Jurkat, Clone E6-1 (cell line): ENCODE measurements around the gene CTRL.

Experiments used
- DNase-seq: peaks from one replicate; pipeline ENCODE4 v3.0.0-alpha.2; 2011; ENCODE audit warnings: low read depth, low spot score
- H3K4me3 ChIP-seq: 2 replicates; pipeline ENCODE4 v1.5.1; 2011; ENCODE audit warnings: mild to moderate bottlenecking, low read length, control low read depth, moderate library complexity

CTRL gene

DNA sequence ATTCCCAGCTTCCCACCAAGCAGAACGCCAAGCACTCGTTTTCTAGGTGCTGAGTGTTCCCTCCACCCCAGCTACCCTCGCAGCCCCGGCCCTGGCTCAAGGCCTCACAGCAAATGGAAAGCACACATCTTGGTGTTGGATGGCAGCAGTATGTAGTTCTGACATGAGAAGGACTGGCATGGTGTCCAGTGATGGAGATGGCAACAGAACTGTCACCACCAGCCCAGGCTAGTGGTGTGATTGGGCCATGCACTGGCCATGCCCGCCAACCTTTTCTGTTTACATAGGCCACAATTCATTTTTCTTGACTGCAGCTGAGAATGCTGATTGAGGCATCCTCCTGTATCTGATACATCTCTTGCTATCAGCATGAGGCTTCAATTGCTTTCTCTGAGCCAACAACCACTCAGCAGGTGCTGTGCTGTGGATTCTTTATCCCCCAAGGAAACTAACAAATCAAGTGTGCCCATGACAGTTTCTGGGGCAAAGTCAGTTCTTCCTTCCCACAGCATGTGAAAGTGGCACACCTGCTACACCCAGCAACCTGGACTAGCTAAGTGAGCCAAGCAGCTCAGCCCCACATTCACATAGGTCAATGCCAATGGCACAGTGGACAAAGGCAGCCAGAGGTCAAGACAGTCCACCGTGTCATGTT, 32.9 kb upstream of the CTRL start:
- no peak overlapping the region for H3K4me3 ChIP-seq
- DNase-seq: peak; percentile 30

DNA sequence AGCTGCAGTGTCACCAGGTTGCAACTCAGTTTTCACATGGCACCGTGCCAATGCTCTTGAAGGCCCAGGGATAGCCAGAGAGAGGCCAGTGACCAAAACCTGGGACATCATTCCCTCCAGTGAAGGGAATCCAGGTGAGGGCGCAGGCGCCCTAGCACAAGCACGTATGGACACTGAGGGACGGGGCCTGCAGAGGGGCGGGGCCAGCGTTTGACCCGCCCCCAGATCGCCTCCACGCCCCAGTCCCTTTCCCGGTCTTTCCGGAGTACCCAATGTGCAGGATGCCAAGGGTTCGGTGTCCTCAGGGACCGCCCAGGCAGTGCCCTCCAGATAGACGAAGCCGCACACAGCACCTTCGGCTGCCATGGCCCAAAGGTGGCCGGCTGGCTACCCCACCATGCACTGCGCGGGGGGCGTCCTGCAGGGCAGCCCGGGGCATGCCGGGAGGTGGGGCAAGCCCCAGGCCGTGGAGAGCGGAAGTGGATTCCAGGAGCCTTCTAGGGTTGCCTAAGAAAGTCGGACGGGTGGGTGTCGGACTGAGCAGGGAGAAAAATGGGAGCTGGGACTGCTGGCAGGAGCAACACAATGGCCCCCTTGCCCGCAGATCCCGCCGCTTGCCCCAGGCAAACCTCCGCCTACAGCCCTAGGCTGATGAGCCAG, 32.1 kb upstream of the CTRL start:
- no peak for DNase-seq
- no peak overlapping the region for H3K4me3 ChIP-seq

DNA sequence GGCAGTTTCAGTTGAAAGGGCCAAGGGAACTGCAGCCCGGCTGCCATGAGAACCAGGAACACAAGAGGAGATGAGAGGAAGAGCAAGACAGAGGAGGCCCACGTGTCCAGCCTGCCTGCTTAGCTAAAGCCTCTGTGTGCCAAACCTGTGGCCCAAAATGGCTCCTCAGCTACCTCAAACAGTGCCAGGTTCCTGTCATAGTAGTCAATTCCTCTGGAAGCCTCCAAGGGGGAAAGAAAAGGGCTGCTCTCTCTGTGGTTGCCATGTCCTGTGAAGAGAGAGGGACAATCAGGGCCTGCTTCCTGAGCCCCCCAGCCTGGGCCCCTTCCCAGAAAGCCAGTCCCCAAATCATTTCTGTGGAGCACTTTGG, 31.6 kb upstream of the CTRL start:
- H3K4me3 ChIP-seq: no peak overlapping the region
- DNase-seq: no peak

DNA sequence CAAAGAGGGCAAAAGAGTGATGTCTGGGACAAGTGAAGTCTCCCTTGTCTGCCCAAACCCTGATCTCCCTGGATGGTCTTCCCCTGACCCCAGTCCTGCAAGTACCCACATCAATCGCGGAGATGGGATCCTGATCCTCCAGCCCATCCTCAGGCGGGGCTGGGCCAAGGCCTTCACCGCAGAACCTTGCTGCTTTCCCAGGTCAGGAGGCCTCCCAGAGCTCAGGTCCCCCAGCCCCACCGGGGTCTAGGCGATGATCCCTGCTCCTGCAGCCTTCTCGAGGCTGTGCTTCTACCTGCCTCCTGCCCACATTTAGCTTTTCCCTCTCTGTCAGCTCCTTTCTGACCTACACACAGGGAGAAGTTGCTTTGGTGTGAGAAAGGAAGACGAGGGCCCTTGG, 30.5 kb upstream of the CTRL start:
- no peak for DNase-seq
- no peak overlapping the region for H3K4me3 ChIP-seq

DNA sequence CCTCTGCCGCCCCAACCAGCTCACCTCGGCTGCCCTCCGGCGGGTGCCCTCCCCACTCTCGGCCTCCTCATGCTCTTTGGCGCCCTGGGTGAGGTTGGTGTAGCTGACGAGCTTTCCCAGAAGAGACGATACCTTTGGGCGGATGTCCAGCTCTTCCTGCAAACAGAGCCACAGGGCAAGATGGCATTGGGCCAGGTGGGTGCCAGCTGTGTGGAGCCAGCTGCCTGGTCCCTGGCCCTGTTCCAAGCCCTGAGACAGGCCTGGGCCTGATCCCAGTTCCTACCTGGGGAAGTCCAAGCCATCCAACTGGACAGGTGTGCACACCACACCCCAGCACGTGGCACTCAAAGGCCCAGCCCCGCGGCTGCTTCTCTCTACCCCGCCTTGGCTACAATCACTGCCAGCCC, 29.9 kb upstream of the CTRL start:
- DNase-seq: no peak
- H3K4me3 ChIP-seq: no peak overlapping the region

DNA sequence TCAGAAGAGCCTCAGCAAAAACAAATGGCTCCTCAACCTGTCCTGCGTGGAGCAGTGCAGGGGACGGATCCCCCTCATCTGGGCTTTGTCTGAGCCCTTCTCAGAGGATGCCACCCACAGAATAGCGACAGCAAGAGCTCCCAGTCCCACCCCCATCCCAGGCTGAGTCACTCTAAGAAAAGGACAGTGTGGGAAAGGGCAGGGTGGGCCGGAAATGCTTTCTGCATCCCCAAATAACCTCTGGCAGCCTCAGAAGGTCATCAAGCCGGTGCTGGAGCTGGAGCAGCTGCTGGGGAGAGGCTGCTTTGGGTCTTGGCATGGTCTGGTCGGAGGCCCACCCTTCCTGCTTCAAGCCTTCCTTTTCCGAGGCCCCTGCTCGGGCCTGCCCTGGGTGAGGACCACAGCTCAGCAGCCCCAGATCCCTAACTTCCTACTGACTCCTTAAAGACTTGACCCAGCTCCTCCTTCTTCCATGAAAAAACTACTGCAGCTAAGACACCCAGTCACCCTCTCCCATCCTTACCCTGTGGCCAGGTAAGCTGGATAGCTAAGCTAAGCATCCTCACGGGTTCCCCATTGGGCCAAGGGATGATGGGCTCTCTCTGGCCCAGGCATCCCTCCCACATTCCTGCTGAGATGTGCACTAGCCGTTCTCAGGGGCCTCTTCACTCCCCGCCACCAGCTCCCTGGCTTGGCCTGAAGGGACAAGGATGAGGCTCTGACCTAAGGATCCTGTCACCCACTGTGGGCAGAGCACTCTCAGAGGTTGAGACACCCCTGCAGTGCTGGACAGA, 28.1 kb upstream of the CTRL start:
- no peak overlapping the region for H3K4me3 ChIP-seq
- DNase-seq: no peak

DNA sequence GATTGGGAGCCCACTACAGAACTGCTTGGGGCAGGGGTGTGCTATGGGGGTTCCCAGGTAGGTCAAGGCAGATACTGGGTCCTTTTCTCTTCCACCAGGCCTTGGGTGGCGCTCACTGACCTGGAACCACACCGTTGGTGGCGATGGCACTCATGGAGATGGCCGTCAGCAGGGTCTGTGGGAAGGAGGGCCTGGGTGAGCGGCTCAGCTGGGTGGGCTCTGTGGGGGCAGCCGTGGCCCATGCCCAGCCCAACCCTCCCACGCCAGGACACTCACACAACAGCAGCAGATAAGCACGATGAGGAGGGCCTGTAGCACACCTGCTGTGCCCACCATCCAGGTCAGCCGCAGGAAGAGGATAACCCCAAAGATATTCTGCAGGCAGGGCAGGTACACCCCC, 26.0 kb upstream of the CTRL start:
- H3K4me3 ChIP-seq: no peak overlapping the region
- DNase-seq: no peak

DNA sequence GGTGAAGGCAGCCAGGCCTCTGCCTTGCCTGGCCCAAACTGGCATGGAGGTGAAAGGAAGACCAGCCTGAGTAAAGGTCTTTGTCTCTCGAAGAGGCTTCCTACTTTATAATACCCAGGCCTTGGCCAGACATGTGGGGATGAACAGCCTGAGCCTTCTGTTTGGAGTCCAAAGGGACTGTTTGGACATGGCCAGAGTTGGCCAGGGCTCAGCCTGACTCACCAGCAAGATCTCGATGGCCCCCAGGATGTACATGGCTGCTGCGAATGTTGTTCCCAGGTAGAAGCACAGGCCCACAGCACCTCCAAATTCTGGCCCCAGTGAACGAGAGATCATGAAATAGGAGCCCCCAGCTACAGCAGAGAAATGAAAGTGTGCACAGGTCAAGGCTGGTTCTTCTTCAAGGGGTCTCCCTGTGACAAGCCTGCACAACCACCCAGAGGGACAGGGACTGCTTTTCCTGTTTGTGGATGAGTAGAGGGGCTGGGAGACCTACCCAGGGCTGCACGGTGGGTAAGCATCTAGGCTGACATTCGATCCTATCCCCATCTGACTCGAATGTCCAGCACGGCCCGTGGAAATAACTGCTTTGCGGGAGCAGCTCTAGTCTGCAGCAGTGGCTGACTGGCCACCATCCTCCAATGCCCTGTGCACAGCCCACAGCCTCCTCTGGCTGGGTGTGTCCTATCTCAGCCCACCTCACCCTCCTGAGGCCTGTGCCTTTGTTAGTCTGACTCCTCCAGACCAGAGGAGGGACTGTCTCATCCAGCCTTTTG, 22.9 kb upstream of the CTRL start:
- H3K4me3 ChIP-seq: no peak overlapping the region
- DNase-seq: no peak

DNA sequence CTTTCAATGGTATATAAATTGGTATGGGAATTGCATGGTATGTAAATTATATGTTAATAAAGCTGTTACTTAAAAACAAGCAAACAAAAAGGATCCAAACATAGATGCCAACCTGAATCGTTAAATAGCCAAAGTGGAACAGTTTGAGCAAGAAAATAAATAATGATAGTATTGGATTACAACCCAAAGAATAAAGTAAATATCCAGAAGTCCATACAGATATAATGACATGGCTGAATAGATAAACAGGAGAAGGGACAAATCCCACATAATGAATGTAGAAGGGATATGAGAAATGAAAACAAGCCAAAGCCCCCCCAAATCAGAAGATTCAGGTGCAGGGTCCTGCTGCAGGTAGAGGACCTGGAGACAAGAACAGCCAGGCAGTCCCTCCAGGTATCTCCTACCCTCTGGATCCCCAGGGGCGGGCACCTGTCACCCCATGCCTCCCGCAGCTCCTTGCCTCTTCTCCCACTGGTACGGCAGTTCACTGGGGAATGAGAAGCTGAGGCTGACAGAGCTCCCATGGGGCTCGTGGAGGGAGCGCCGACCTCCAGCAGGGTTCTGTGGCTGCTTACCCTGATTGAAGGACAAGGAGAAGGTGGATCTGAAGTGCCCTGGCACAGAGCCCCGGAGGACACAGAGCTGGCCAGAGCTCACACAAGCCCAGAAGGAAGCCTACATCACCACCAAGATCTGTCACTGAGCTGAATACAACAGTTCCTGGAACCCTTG, 22.1 kb upstream of the CTRL start:
- DNase-seq: no peak
- no peak overlapping the region for H3K4me3 ChIP-seq

DNA sequence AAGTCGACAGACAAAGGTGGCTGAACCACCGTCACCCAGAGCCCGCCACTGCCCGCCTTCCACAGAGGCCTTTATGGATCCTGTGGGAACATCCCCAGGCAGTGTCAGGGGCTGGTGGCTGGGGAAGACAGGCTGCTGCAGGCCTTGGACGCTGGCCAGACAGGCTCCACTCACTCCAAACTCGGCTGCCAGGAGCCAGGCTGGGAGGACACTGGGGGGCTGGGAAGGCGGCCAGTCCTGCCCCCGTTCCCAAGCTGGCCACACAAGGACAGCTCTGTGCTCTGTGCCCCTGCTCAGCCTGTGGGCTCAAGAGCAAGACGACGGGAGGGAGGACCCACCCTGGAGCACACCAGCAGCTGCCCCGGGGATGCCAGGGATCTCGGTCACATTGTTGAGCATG, 19.8 kb upstream of the CTRL start:
- DNase-seq: no peak
- H3K4me3 ChIP-seq: no peak overlapping the region

DNA sequence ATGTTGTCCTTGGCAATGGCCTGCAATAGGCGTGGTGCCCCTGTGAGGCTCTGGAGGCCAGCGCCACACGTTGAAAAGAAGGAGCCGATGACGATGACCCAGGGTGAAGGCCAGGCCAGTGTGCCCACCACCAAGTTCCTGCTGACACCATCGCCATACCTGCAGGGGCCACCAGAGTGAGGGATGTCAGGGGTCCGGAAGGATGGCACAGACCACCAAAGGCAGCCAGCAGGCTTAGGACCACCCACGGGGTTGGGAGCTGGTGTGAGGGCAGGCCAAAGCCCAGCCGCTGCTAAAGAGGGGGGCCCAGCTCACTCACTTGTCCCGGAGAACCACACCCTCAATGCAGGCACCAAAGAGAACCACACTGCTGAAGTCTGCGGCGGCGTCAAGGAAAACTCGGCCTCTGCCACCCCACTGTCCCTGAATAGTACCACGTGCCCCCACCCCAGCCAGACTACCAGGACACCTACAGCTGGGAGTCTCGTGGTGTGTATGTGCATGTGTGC, 18.7 kb upstream of the CTRL start:
- DNase-seq: no peak
- H3K4me3 ChIP-seq: no peak overlapping the region

DNA sequence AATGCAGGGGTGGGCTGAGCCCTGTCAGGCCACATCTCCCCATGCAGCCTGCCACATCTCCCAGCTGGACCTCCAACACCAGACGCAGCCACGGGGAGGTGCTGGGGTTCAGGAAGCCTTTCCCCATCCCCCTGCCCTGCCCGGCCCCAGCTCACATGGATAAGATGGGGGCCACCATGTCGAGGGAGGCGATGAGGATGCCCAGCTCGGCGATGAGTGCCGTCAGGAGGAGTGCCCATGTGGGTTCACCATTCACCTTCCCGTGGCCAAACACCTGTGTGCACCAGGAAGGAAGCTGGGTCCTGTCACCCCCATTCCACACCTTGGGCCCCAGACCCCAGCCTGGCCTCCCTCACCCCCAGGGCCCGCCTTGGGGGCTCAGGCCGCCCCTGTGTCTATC, 18.0 kb upstream of the CTRL start:
- DNase-seq: no peak
- H3K4me3 ChIP-seq: no peak overlapping the region

DNA sequence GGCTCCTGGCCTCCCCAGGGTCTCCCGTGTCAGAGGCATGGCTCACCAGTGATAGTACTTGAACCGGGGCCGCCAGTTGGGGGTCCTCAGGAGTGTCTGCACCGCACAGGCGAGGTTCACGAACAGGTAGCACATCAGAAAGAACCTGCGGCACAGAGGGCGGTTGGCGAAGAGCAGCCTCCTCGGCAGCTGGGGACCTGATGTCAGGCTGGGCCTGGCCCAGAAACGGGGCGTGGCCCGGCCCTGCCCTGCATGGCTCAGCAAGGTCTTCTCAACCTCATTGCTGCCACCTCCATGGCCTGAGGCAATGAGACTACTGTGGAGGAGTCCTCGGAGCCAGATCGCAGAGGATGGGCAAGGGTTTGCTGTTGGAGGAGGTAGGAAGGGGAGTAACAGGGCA, 16.4 kb upstream of the CTRL start:
- H3K4me3 ChIP-seq: no peak overlapping the region
- no peak for DNase-seq

DNA sequence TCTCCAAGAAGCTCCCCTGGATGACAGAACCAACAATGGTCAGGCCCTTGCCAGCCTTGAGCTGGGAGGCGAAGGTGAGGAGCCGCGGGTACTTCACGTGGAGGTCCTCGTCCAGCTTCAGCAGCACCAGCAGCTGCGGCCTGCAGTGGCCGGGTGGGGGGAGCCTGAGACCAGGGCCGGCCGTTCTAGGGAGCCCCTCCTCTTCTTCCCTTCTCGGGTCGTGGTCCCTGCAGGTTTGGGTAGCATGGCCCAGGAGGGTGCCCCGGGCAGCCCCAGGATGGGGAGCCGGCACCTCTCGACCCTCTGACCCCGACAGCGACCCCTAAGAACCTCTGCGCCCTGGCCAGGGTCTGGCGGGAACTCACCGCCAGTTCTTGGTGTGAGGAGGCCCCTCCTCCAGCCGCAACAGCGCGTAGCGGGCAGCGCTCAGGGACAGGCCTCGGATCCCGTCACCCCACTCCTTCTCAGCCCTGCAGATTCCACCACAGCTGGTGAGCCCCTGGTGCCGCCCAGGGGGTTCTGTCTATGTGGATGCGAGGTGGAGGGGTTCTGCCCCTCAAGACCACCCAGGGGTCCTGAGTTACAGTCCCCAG, 15.4 kb upstream of the CTRL start:
- H3K4me3 ChIP-seq: no peak overlapping the region
- no peak for DNase-seq

DNA sequence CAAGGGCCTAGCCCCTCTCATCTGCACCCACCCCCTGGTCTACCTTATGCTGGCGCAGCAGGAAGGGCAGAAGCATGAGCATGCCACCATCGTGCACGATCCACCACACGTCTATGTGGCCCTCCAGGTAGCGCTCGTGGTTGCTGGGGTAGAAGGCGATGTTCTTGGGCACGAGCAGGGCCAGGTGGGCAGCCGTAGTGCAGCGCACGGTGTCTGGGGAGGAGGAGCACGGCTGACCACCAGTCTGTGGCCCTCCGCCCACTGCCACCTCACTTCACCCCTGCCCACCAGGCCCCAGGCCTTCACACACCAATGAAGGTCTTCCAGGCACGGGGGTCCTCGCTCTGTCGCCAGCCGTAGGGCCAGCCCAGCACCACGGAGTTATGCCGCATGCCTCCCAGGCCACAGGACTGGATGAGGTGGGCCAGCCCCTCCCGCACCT, 14.5 kb upstream of the CTRL start:
- H3K4me3 ChIP-seq: no peak overlapping the region
- DNase-seq: no peak

DNA sequence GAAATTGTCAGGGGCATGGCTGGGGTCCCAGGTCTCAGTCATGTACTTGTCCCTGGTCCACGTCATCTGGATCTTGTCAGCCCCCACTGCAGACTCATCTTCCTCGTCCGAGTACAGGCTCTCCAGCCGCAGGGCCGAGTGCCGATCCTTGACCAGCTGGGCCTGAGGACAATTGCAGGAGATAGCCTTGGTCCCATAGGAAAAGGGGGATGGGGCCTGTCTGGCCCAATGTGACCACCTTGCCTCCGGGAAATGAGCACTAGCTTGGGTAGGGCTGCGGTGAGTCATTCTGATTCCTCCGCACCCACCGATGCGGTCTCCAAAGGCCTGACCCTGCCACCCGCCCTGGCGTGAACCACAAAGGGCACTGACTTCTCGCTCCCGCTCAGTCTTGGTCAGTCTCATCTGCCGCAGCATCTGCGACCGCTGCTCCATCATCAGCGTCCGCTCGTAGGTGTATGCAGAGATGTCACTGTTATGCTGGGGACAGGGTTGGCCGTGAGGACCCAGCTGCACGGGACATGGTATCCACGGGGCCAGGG, 13.8 kb upstream of the CTRL start:
- DNase-seq: no peak
- no peak overlapping the region for H3K4me3 ChIP-seq

DNA sequence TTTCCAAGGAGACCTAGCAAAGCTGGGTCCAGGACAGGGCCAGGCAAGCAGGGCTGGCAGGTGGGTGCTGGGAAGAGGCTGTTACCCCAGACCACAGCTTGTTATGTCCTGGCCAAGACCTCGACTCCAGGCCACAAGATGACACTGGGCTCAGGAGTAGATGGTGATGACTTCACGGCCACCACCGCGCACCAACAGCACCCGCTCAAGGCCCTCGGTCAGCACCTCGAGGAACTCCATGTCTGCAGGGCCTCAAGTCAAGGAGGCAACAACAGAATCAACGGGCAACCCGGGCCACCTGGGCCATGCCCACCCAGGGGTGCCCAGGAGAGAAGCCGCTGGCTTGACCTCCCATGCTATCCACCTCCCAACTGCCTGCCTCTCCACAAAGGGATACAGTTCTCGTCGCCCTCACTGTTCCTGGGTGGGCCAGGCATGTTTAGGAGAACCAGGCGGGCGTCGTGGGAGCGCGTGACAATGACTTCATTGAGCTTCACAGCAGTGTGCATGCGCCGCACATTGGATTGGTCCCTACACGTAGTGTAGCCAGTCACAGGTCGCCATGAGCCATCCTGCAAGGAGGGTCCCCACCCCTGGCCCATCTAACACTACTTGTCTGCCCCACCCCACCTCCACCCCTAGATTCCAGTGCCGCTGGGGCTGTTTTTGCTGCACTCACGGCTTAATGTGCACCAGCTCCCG, 13.2 kb upstream of the CTRL start:
- DNase-seq: no peak
- H3K4me3 ChIP-seq: no peak overlapping the region
